Parathyroid adenoma (tissue), 2 donors: Measurements from ENCODE around the gene TEX29.

Experiments used
- H2AFZ ChIP-seq: fragments of 300-600 bp; sonication (generic); one replicate; pipeline ENCODE4 v1.7.0; 2017; ENCODE audit warnings: antibody characterized with exemption, mild to moderate bottlenecking
- H3K27ac ChIP-seq: fragments of 300-600 bp; sonication (generic); one replicate; pipeline ENCODE4 v1.7.0; 2017
- H3K27me3 ChIP-seq: fragments of 300-600 bp; sonication (generic); one replicate; pipeline ENCODE4 v1.7.0; 2017; ENCODE audit warnings: low read length; ENCODE audit not compliant: control insufficient read depth, insufficient read depth
- H3K36me3 ChIP-seq: fragments of 300-600 bp; sonication (generic); one replicate; pipeline ENCODE4 v1.7.0; 2017; ENCODE audit warnings: low read length; ENCODE audit not compliant: control insufficient read depth, insufficient read depth
- H3K4me1 ChIP-seq: fragments of 300-600 bp; sonication (generic); one replicate; pipeline ENCODE4 v1.7.0; 2017; ENCODE audit warnings: control low read depth
- H3K4me2 ChIP-seq: fragments of 300-600 bp; sonication (generic); one replicate; pipeline ENCODE4 v1.7.0; 2017; ENCODE audit warnings: low read length
- H3K4me3 ChIP-seq: fragments of 300-600 bp; sonication (generic); one replicate; pipeline ENCODE4 v1.7.0; 2017; ENCODE audit warnings: low read depth, low read length
- H3K79me2 ChIP-seq: fragments of 300-600 bp; sonication (generic); one replicate; pipeline ENCODE4 v1.7.0; 2017; ENCODE audit warnings: control low read depth
- H3K9ac ChIP-seq: fragments of 300-600 bp; sonication (generic); one replicate; pipeline ENCODE4 v1.7.0; 2017; ENCODE audit warnings: mild to moderate bottlenecking
- H3K9me3 ChIP-seq: fragments of 300-600 bp; sonication (generic); one replicate; pipeline ENCODE4 v1.7.0; 2017; ENCODE audit warnings: low read length; ENCODE audit not compliant: control insufficient read depth
- TF ChIP-seq, protein P1 (sequence below): fragments of 300-600 bp; sonication (generic); IDR thresholded peaks from one replicate; pipeline ENCODE4 v1.7.0; 2017; ENCODE audit warnings: antibody characterized with exemption, mild to moderate bottlenecking
- donor health status: primary hyperparathyroidism.

The TEX29 gene

DNA sequence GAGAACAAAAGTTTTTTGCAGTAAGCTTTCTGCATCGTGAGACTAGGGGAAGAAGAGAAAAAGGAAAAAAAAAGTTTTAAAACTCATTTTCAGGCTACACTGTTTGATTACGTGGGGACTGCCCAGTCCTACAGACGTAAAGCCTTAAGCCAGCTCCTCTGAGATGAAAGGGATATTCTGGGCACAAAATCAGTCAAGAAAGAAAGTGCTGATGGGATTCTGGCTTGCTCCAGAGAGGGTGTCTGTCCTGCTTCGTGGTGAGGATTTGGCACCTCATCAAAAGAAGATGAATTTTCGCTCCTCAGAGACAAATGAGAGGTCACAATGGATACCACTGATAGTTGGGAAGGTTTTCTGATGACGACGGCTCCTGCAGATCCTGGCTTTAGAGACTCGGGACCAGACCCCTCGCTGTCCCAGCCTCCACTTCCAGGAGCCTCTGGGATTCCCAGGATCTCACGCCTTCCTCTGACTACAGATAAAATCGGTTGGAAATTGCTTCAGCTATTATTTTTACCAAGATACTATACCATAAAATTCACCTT lies 9.7 kb downstream of the TEX29 start:
- Histone ChIP-seq H3K4me3 (no peak overlapping the region), H2AFZ (no peak overlapping the region), H3K36me3 (no peaks in the 10 kb centered on the region), H3K27ac (no peak overlapping the region), H3K9ac (no peak overlapping the region), H3K27me3 (no peaks in the 10 kb centered on the region), H3K9me3 (no peaks in the 10 kb centered on the region), H3K79me2 (no peaks in the 10 kb centered on the region), H3K4me2 (no peak overlapping the region), H3K4me1 (no peaks in the 10 kb centered on the region)
- TF ChIP-seq, protein P1, sequence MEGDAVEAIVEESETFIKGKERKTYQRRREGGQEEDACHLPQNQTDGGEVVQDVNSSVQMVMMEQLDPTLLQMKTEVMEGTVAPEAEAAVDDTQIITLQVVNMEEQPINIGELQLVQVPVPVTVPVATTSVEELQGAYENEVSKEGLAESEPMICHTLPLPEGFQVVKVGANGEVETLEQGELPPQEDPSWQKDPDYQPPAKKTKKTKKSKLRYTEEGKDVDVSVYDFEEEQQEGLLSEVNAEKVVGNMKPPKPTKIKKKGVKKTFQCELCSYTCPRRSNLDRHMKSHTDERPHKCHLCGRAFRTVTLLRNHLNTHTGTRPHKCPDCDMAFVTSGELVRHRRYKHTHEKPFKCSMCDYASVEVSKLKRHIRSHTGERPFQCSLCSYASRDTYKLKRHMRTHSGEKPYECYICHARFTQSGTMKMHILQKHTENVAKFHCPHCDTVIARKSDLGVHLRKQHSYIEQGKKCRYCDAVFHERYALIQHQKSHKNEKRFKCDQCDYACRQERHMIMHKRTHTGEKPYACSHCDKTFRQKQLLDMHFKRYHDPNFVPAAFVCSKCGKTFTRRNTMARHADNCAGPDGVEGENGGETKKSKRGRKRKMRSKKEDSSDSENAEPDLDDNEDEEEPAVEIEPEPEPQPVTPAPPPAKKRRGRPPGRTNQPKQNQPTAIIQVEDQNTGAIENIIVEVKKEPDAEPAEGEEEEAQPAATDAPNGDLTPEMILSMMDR = no peak

DNA sequence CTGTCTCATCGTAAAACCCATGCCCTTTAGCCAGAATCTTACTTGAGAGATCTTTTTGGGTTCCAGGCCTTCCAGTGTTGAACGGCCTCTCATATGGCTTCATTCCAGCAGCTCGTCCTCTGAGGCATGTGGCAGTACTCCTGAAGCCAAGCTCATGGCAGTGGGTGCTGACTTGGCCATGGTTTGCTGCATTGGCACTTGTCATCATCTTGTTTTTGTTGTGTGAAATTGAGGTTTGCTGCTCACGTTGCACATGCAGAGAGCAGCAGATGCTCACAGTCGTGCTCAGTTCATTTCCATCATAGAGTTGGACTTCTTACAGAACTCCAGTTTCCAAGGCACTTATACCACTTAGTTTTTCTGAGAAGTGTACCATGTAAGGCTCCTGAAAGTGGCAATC lies 14.9 kb downstream of the TEX29 start:
- H3K36me3 ChIP-seq = no peaks in the 10 kb centered on the region
- no peaks in the 10 kb centered on the region for H3K27me3 ChIP-seq
- no peaks in the 10 kb centered on the region for H3K4me1 ChIP-seq
- no peaks in the 10 kb centered on the region for H3K79me2 ChIP-seq
- H3K4me3 ChIP-seq = no peak overlapping the region
- TF ChIP-seq, protein P1 = no peak
- H3K9me3 ChIP-seq = no peaks in the 10 kb centered on the region
- H3K27ac ChIP-seq = no peak overlapping the region
- no peak overlapping the region for H3K9ac ChIP-seq
- no peak overlapping the region for H3K4me2 ChIP-seq
- H2AFZ ChIP-seq = no peak overlapping the region

DNA sequence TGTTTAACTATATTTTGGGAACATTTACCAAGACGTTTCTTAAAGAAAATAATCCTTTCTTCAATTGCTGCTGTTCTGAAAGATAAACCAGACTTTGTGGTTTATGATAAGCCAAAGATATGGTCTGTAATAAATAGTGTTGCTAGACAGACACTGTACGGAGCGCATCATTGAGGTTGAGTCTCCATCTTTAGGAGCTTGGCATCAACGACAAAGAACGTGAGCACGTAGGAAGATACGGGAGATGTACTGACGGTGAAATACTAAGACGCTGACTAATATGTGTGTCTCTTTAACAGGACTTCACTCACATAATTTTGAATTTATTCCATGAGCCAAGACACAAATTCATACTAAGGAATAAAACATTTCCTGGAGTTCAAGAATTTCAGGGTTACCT lies 16.2 kb downstream of the TEX29 start:
- Histone ChIP-seq H3K4me3 (no peak overlapping the region), H3K4me1 (no peaks in the 10 kb centered on the region), H3K79me2 (no peaks in the 10 kb centered on the region), H3K36me3 (no peaks in the 10 kb centered on the region), H3K4me2 (no peak overlapping the region), H3K27ac (no peak overlapping the region), H3K27me3 (no peaks in the 10 kb centered on the region), H3K9ac (no peak overlapping the region), H2AFZ (no peak overlapping the region), H3K9me3 (no peaks in the 10 kb centered on the region)
- TF ChIP-seq, protein P1 = no peak

DNA sequence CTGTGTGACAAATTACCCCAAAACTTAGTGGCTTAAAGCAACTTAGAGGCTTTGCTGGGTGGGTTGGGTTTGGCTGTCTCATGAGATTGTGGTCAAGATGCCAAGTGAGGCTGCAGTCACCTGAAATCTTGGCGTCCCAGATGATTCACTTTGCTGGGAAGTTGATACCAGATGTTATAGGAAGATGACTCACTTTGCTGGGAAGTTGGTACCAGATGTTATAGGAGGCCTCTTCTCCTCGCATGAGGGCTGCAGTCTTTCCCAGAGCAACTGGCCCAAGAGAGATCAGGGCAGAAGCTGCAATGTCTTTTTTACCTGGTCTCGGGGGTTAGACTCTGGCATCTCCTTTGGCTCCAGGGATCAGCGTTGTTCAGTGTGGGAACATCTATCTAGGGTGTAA lies 16.8 kb downstream of the TEX29 start:
- Histone ChIP-seq H3K79me2 (no peaks in the 10 kb centered on the region), H3K4me3 (no peak overlapping the region), H3K9me3 (no peaks in the 10 kb centered on the region), H2AFZ (no peak overlapping the region), H3K4me1 (no peaks in the 10 kb centered on the region), H3K27ac (no peak overlapping the region), H3K9ac (no peak overlapping the region), H3K4me2 (no peak overlapping the region), H3K27me3 (no peaks in the 10 kb centered on the region), H3K36me3 (no peaks in the 10 kb centered on the region)
- TF ChIP-seq, protein P1 = no peak

DNA sequence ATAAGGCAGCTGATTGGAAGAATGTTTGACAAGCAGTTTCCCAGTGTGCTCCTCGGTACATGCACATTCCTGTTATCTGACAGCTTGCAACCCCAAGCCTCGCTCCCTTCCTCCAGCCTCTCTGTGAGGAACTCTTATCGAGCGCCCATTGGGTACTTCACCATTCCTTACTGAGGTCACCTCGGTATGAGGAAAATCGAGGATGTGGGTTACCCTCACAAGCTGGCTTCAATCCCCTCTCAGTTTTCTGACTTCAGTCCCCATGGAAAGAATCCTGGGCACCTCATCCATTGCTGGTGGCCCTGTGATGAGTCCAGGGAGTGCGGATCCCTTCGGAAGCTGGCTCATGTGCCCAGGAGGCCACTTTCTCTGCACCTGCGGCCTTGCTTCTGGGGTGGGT lies 17.3 kb downstream of the TEX29 start:
- no peak overlapping the region for H3K27ac ChIP-seq
- no peak overlapping the region for H3K4me2 ChIP-seq
- H3K79me2 ChIP-seq = no peaks in the 10 kb centered on the region

More for the DNA sequence above, 17.3 kb downstream of the TEX29 start:
- Histone ChIP-seq H3K4me3 (no peak overlapping the region), H3K9ac (no peak overlapping the region), H3K27me3 (no peaks in the 10 kb centered on the region), H2AFZ (no peak overlapping the region), H3K9me3 (no peaks in the 10 kb centered on the region), H3K36me3 (no peaks in the 10 kb centered on the region), H3K4me1 (no peaks in the 10 kb centered on the region)
- TF ChIP-seq, protein P1 = no peak
